Mesendoderm (in vitro differentiated cells): ENCODE results near the gene TUBB2B.
"Not testable (repeated sequence)": the region's sequence is repeated elsewhere in the genome, so short reads cannot be mapped to it uniquely, and the experiment has no call there.

ENCODE experiments used
- DNase-seq: peaks from one replicate; pipeline ENCODE4 v3.0.0; 2013
- H2AK5ac ChIP-seq: 2 replicates; pipeline ENCODE4 v1.6.1; 2013; ENCODE audit warnings: low read length, inconsistent platforms
- H2BK120ac ChIP-seq: 2 replicates; pipeline ENCODE4 v1.6.1; 2013; ENCODE audit warnings: low read depth, mild to moderate bottlenecking, low read length, moderate library complexity, mixed read lengths
- H2BK15ac ChIP-seq: replicated peaks from 2 replicates; pipeline ENCODE4 v1.6.1; 2013; ENCODE audit warnings: low read depth, mild to moderate bottlenecking, moderate library complexity
- H2BK5ac ChIP-seq: 2 replicates; pipeline ENCODE4 v1.6.1; 2013; ENCODE audit warnings: low read length, inconsistent platforms
- H3K18ac ChIP-seq: 2 replicates; pipeline ENCODE4 v1.6.1; 2013; ENCODE audit warnings: mild to moderate bottlenecking, low read length, mixed read lengths
- H3K23ac ChIP-seq: one replicate; pipeline ENCODE4 v1.6.1; 2013; ENCODE audit warnings: low read length
- H3K27ac ChIP-seq: 2 replicates; pipeline ENCODE4 v1.5.1; 2013; ENCODE audit warnings: low read depth, mild to moderate bottlenecking, inconsistent platforms, low read length, moderate library complexity
- H3K27me3 ChIP-seq: 2 replicates; pipeline ENCODE4 v1.6.1; 2013; ENCODE audit warnings: low read length, control low read depth, mild to moderate bottlenecking, inconsistent platforms; ENCODE audit not compliant: insufficient read depth, poor library complexity
- H3K36me3 ChIP-seq: 2 replicates; pipeline ENCODE4 v1.6.1; 2013; ENCODE audit warnings: low read length, inconsistent platforms; ENCODE audit not compliant: control insufficient read depth, insufficient read depth
- H3K4ac ChIP-seq: one replicate; pipeline ENCODE4 v1.6.1; 2013; ENCODE audit warnings: low read depth, mild to moderate bottlenecking, low read length, moderate library complexity
- H3K4me1 ChIP-seq: 2 replicates; pipeline ENCODE4 v1.6.1; 2013; ENCODE audit warnings: low read depth, low read length, inconsistent platforms; ENCODE audit not compliant: control insufficient read depth
- H3K4me2 ChIP-seq: 2 replicates; pipeline ENCODE4 v1.6.1; 2013; ENCODE audit warnings: low read length
- H3K4me3 ChIP-seq: 2 replicates; pipeline ENCODE4 v1.5.1; 2013; ENCODE audit warnings: mild to moderate bottlenecking, low read length
- H3K56ac ChIP-seq: one replicate; pipeline ENCODE4 v1.6.1; 2013; ENCODE audit warnings: low read length
- H3K79me1 ChIP-seq: 2 replicates; pipeline ENCODE4 v1.6.1; 2013; ENCODE audit warnings: low read length, inconsistent platforms
- H3K79me2 ChIP-seq: 2 replicates; pipeline ENCODE4 v1.6.1; 2013; ENCODE audit warnings: mild to moderate bottlenecking, low read length; ENCODE audit not compliant: control insufficient read depth, insufficient read depth
- H3K9ac ChIP-seq: 2 replicates; pipeline ENCODE4 v1.6.1; 2013; ENCODE audit warnings: low read length, inconsistent platforms
- H4K5ac ChIP-seq: one replicate; pipeline ENCODE4 v1.6.1; 2013; ENCODE audit warnings: low read length
- H4K8ac ChIP-seq: one replicate; pipeline ENCODE4 v1.6.1; 2013; ENCODE audit warnings: low read depth, mild to moderate bottlenecking, control low read depth, low read length, moderate library complexity
- whole genome bisulfite sequencing: extraction: QIAGEN DNeasy Blood & Tissue Kit; methylation state at CpG from one replicate; pipeline ENCODE4 v1.1.7; 2013; ENCODE audit warnings: low lambda C conversion rate, missing lambda C conversion rate; ENCODE audit not compliant: insufficient coverage; ENCODE audit errors: extremely low coverage; 5-methylcytosine and 5-hydroxymethylcytosine counted together

Gene TUBB2B

DNA sequence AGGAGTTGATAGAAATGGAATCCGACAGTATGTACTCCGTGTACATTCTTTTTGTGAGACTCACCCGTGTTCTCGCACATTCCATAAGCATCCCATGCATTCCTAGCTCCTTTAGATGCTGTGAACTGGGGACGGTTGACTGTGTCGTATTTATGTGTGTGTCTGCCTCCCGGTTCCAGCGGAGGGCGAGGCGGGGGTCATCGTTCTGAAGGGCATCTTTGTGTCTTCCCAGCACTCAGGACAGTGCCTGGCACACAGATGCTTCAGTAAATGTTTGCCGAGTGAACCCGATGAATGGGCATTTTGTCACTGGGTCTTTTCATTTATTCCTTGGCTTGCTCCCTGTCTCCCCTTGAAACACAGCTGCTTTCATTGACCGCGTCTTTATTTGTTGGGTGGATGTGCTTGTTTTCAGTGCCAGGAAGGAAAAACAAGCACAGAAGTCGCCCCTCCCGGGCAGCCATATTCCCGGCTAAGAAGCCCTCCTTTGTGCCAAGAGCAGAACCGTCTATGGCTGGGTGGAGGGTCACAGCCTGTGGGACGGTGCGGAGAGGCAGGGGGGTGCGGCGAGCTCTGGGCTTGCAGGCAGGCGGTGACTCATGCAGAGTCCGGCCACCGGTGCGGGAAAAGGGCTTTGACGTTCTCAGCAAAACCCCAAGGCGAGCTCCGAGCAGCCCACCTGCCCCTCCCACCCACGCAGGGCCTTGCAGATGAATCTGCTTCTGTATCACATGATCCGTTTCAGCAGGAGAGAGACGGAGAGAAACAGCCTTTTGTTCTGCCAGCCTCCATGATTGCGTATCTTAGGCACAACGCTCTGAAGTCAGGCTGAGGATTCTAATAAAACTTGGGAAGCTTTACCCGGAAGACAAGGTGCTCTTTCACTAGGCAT lies 20.0 kb upstream of the TUBB2B start:
- Histone ChIP-seq H3K9ac (peak overlapping the region; percentile 25), H3K27ac (no peak overlapping the region), H3K27me3 (no peaks in the 10 kb centered on the region), H3K36me3 (no peaks in the 10 kb centered on the region), H4K5ac (no peak overlapping the region), H3K23ac (peak overlapping the region; percentile 3), H2BK5ac (no peak overlapping the region), H4K8ac (no peak overlapping the region), H3K56ac (peak overlapping the region; percentile 75), H2BK15ac (no peak overlapping the region), H3K4me2 (peak overlapping the region; percentile 5), H3K79me1 (no peaks in the 10 kb centered on the region), H3K4me1 (peaks cover 8% of the 10 kb centered on the region), H2BK120ac (no peak overlapping the region), H3K79me2 (no peaks in the 10 kb centered on the region), H3K4me3 (no peak overlapping the region), H3K18ac (no peak overlapping the region), H2AK5ac (no peak overlapping the region), H3K4ac (peak overlapping the region; percentile 6)
- peak; percentile 58 for DNase-seq
- no CpG with 5 or more reads among the region's 36 CpGs for WGBS

DNA sequence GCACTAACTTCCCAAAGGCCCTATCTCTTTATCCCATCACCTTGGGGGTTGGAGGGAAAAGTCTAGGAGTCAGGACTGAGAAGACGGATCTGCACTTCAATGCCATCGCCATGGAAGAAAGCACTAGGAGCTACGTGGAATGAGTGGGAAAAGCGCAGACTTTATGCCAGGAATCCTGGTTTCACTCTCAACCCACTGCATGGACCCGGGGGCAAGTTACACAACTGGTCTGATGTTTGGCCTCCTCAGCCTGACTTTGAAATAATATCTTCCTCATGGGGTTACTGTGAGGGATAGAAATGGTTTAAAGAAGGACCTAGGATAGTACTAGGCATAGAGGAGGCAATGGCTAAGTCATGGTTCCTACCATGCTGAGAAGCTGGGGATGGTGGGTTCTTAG lies 17.8 kb upstream of the TUBB2B start:
- Histone ChIP-seq H3K27me3 (no peaks in the 10 kb centered on the region), H3K79me2 (no peaks in the 10 kb centered on the region), H3K27ac (no peak overlapping the region), H4K8ac (no peak overlapping the region), H2AK5ac (no peak overlapping the region), H3K9ac (no peak overlapping the region), H3K79me1 (no peaks in the 10 kb centered on the region), H3K56ac (peak overlapping the region; percentile 2), H3K4ac (no peak overlapping the region), H2BK120ac (no peak overlapping the region), H3K4me1 (peaks cover 4% of the 10 kb centered on the region), H4K5ac (no peak overlapping the region), H2BK15ac (no peak overlapping the region), H3K4me2 (no peak overlapping the region), H3K18ac (no peak overlapping the region), H3K23ac (no peak overlapping the region), H3K4me3 (no peak overlapping the region), H3K36me3 (no peaks in the 10 kb centered on the region), H2BK5ac (no peak overlapping the region)
- no CpG with 5 or more reads among the region's 5 CpGs for WGBS
- DNase-seq, result no peak

DNA sequence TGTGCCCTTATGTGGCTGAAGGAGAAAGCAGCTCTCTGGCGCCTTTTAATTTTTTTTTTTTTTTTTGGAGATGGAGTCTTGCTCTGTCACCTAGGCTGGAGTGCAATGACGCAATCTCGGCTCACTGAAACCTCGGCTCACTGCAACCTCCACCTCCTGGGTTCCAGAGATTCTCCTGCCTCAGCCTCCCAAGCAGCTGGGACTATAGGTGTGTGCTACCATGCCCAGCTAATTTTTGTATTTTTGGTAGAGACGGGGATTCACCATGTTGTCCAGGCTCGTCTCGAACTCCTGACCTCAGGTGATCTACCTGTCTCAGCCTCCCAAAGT lies 17.3 kb upstream of the TUBB2B start:
- not testable (repeated sequence) for H3K18ac ChIP-seq, H3K36me3 ChIP-seq, DNase-seq, H4K5ac ChIP-seq, H3K4ac ChIP-seq, H3K4me1 ChIP-seq, H4K8ac ChIP-seq, H3K27me3 ChIP-seq, H3K4me3 ChIP-seq, H3K23ac ChIP-seq, H3K79me2 ChIP-seq, H3K4me2 ChIP-seq, H3K27ac ChIP-seq, H2BK5ac ChIP-seq, H3K79me1 ChIP-seq, H3K9ac ChIP-seq, H3K56ac ChIP-seq, H2BK15ac ChIP-seq, H2BK120ac ChIP-seq, H2AK5ac ChIP-seq
- WGBS, result no CpG with 5 or more reads among the region's 7 CpGs

DNA sequence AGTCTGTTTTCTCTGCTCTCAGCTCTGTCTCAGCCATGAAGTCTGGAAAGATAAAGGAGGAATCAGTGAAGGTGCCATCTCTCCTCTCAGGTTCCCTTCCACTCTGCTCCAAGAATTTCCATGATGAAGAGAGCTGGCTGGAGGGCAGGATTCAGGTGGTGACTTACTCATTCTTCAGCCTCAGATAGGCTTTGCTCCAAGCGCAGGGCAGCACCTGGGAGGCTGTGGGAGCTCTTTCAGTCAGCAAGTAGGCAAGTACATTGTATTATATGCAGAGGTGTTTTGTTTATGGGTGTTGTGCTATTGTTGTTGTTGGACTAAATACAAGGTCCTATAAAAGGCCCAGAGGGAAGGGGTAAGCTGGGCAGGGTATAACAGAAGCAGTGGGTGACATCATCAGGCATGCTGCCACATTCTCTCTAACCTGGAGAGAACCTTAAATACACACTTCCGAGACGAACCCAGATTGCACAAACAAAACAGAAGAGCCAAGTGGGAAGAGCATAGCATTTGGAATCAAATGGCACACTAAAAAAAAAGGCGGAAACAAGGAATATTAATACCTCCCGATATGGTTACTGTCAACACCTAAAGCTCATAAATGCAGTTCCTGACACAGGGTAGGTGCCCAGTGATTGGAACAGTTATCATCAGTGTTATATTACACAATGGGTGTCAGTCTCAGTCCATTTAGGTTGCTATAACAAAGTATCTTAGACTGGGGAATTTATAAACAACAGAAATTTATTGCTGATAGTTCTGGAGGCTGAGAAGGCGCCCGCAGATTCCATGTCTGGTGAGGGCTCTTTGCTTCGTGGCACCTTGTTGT lies 16.8 kb upstream of the TUBB2B start:
- Histone ChIP-seq H3K4ac (no peak overlapping the region), H3K27ac (no peak overlapping the region), H3K18ac (no peak overlapping the region), H3K4me2 (no peak overlapping the region), H4K5ac (no peak overlapping the region), H2BK120ac (no peak overlapping the region), H3K56ac (no peak overlapping the region), H2BK15ac (no peak overlapping the region), H3K79me1 (no peaks in the 10 kb centered on the region), H3K4me1 (peaks cover 4% of the 10 kb centered on the region), H3K4me3 (no peak overlapping the region), H3K79me2 (no peaks in the 10 kb centered on the region), H3K23ac (no peak overlapping the region), H3K9ac (no peak overlapping the region), H2BK5ac (no peak overlapping the region), H2AK5ac (no peak overlapping the region), H3K36me3 (no peaks in the 10 kb centered on the region), H4K8ac (no peak overlapping the region), H3K27me3 (no peaks in the 10 kb centered on the region)
- DNase-seq, result no peak
- no CpG with 5 or more reads among the region's 8 CpGs for WGBS

DNA sequence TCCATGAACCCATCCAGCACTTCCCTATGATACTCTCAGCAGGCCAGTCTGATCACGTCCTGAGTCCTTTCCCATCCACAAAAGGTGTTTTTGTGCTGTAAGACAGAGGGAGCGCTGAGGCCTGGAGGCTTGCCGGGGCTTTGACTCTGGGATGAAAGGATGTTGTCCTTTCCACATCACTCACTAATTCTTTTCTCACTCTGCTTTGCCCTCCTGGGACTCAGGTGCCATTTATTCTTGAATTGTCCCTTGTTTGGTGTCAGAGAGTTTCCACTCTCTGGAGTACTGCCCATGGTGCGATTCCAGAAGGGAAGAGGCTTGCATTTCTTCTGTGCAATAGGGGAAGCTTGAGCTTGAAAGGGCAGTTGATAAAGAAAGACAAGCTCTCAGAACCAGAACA lies 15.3 kb upstream of the TUBB2B start:
- Histone ChIP-seq H3K36me3 (no peaks in the 10 kb centered on the region), H3K79me2 (no peaks in the 10 kb centered on the region), H3K18ac (no peak overlapping the region), H3K79me1 (no peaks in the 10 kb centered on the region), H3K56ac (no peak overlapping the region), H3K4me3 (no peak overlapping the region), H3K4ac (no peak overlapping the region), H3K4me2 (no peak overlapping the region), H2BK15ac (no peak overlapping the region), H3K27me3 (no peaks in the 10 kb centered on the region), H3K27ac (no peak overlapping the region), H4K8ac (no peak overlapping the region), H2AK5ac (no peak overlapping the region), H2BK5ac (no peak overlapping the region), H3K9ac (no peak overlapping the region), H2BK120ac (no peak overlapping the region), H3K4me1 (peaks cover under 1% of the 10 kb centered on the region), H4K5ac (no peak overlapping the region), H3K23ac (no peak overlapping the region)
- WGBS, result no CpG with 5 or more reads among the region's 4 CpGs
- DNase-seq, result no peak
